Epidermal melanocyte (primary cell): ENCODE data around the gene CCNE1.
"Not testable (repeated sequence)": the region's sequence is repeated elsewhere in the genome, so short reads cannot be mapped to it uniquely, and the experiment has no call there.

Source experiments
- DNase-seq: peaks from one replicate; pipeline ENCODE4 v3.0.0; 2011; ENCODE audit warnings: low spot score; ENCODE audit not compliant: insufficient read length

Gene CCNE1

DNA sequence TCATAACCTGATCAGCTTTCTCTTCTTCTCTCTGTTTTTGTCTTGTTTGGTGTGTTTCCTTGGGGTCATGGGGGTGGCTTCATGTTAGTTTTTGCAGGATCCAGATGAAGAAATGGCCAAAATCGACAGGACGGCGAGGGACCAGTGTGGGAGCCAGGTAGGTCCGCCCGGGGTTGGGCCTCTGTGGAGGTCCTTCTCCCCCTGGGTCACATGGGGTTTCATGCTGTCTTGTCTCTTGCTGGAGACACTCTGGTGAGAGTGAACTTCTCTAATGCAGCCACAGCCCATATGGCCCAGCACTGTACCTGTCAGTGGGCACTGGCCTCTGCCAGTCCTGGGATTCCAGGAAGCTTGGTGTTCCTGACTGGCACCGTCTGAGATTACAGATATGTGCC lies 1.1 kb downstream of the CCNE1 start:
- no peak for DNase-seq

DNA sequence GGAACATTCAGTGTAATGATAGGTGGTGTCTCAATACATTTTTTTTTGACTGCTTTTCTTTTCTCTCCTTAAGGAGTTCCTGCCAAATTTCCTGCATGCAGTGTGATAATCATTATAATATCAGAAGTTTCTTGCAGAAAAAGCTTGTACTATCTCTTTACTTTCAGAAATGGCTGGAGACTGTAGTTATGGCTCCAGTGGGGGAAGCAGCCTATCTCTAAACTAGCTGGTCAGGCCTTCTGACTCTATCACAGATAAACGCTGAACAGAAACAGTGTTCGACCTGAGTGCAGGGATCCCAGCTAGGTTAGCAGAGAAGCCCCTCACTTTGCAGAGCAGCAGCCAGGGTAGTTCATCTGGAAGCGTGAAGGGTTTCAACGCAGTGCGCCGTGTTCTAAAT lies 1.9 kb downstream of the CCNE1 start:
- no peak for DNase-seq

DNA sequence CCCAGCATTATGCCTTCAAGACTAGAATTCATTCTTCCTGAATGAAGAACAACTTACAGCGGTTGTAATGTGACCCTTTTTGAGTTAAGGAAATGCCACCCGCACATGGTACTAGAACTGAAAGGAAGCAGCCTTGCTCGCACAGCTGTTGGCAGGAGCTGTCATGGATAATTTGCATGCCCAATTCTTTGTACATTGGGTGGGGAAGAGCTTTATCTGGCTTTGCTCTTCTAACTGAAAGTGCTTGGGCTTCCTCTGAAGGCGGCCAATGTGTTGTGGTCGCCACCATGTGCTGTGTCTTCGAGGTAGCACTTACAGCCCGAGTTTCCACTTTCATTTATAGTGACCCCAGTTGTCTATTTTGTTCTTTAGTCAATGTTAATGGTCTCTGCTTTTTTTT lies 3.4 kb downstream of the CCNE1 start:
- no peak for DNase-seq

DNA sequence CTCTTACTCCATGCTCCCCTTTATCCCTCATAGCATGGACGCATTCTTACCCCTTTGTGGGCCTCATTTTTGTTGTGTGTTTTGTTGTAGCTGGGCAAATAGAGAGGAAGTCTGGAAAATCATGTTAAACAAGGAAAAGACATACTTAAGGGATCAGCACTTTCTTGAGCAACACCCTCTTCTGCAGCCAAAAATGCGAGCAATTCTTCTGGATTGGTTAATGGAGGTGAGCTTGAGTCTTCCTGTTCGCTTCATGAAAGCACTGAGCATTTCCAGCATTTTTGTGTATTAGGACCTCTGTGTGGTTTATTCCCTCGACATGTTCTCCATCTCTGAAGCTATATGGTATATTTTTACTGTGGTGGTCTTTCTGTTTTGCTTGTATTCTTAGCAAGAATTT lies 5.5 kb downstream of the CCNE1 start:
- no peak for DNase-seq

DNA sequence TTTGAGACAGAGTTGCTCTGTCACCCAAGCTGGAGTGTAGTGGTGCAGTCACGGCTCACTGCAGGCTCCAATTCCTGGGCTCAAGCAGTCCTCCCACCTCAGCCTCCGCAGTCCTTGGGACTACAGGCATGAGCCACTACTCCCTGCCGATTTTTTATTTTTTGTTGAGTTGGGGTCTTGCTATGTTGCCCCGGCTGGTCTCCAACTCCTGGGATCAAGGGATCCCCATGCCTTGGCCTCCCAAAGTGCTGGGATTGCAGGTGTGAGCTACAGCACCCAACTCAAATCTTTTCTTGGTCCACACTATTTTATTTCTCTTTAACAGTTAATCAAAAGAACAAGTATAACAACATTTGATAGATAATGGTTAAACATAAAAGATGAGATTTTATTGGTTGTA lies 7.5 kb downstream of the CCNE1 start:
- no peak for DNase-seq

DNA sequence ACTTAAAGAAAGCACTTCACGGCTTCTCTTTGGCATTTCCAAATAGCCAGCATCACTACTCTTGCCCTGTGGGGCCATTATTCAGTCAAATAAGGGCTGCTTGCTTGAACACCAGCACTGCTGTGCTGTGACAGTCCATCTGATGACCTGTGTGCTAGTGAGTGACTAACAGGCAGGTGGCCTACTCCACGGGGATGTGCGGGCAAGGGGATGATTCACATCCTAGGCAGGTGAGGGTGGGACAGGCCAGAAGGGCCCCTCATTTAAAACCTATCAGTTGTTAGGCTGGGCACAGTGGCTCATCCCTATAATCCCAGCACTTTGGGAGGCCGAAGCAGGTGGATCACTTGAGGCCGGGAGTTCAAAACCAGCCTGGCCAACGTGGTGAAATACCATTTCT lies 8.2 kb downstream of the CCNE1 start:
- DNase-seq: no peak

DNA sequence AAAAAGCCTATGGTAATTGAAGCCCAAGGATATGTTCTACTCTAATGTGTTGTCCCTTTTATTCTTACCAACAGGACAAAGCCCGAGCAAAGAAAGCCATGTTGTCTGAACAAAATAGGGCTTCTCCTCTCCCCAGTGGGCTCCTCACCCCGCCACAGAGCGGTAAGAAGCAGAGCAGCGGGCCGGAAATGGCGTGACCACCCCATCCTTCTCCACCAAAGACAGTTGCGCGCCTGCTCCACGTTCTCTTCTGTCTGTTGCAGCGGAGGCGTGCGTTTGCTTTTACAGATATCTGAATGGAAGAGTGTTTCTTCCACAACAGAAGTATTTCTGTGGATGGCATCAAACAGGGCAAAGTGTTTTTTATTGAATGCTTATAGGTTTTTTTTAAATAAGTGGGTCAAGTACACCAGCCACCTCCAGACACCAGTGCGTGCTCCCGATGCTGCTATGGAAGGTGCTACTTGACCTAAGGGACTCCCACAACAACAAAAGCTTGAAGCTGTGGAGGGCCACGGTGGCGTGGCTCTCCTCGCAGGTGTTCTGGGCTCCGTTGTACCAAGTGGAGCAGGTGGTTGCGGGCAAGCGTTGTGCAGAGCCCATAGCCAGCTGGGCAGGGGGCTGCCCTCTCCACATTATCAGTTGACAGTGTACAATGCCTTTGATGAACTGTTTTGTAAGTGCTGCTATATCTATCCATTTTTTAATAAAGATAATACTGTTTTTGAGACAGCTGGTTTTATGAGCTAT lies 12.0 kb downstream of the CCNE1 start:
- DNase-seq: no peak

DNA sequence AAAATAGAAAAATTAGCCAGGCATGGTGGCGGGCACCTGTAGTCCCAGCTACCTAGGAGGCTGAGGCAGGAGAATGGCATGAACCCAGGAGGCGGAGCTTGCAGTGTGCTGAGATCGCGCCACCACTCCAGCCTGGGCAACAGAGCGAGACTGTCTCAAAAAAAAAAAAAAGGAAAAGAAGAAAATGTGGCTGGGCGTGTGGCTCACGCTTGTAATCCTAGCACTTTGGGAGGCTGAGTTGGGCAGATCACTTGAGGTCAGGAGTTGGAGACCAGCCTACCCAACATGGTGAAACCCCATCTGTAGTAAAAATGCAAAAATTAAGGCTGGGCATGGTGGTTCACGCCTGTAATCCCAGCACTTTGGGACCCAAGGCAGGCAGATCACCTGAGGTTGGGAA lies 13.5 kb downstream of the CCNE1 start:
- not testable (repeated sequence) for DNase-seq

DNA sequence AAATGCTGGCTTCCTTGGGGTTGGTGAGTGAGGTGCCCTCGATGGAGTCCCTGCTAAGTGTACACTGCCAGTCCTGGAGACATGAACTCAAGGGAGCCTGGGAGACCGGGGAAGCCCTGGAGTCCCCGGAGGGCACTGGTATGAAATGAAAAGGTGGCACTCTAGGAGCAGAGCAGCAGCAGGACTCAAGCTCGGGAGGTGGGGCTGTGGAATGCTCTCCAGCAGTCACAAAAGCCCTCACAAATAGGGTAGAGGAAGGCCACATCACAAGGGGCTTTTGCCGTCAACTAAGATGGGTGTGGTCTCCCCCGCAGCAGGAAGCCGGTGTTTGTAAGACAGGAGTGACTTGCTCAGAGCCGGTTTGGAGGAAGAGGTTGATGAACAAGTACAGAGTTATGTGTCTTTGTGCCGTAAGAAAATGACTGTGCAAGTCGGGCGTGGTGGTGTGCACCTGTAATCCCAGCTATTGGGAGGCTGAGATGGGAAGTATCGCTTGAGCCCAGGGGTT lies 19.3 kb downstream of the CCNE1 start:
- no peak for DNase-seq

DNA sequence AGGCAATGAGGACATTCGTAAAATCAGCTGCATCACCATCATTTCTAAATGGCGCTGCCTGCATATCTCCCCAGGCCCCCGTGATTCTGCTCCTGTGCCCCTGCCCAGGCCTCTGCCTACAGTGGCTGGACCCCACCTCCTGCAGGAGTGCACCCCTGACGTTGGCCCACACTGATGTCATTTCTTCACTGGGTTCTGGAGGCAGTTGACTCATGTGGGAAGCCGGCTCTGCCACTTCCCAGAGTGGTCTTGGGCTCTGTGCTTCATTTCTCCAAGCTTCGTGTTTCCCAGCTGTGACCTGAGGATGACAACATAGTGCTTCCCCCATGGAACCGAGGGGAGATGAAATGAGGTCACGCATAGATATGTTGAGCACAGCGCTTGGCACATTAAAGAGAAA lies 19.9 kb downstream of the CCNE1 start:
- no peak for DNase-seq

DNA sequence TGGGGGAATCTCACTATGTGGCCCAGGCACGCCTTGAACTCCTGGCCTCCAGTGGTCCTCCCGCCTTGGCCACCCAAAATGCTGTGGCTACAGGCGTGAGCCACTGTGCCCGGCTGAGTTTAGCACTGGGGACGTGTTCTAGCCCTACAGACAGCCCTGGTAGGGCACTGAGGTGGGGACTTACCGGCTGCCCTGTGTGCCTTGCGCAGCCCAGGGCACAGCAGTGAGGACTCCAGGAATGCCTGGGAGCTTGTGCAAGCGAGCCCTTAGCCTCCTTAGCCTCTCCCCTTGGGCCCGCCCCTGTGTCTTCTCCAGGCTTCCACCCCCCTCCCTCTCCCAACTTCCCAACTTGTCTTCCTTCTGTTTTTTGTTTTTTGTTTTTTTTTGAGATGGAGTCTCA lies 21.0 kb downstream of the CCNE1 start:
- no peak for DNase-seq

DNA sequence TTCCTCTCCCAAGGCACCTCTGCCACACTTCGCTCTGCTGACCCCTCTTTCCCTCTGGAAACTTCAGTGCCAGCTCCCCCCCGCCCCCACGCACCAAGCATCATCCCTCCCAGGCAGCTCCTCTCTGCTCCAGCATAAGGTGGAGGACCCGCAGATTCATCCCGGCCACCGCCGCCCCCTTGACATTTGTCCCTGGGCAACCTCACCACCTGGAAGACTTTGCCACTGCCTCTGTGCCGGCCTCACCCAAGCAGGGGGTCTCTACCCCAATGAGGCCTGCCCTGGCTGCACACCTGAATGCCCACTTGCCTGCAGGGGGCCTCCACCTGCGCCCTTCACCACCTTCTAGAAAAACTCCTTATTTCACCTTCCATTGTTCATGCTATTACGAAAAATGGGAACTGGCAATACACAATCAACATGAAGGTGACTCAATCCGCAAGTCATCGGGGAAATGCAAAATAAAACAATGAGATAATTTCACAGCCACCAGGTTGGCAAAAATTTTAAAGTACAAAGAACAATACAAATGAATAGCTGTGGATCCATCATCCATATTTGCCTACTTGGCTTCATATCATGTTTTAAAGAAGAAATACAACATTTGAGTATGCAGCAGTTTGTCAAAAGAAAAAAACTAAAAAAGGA lies 21.9 kb downstream of the CCNE1 start:
- no peak for DNase-seq

DNA sequence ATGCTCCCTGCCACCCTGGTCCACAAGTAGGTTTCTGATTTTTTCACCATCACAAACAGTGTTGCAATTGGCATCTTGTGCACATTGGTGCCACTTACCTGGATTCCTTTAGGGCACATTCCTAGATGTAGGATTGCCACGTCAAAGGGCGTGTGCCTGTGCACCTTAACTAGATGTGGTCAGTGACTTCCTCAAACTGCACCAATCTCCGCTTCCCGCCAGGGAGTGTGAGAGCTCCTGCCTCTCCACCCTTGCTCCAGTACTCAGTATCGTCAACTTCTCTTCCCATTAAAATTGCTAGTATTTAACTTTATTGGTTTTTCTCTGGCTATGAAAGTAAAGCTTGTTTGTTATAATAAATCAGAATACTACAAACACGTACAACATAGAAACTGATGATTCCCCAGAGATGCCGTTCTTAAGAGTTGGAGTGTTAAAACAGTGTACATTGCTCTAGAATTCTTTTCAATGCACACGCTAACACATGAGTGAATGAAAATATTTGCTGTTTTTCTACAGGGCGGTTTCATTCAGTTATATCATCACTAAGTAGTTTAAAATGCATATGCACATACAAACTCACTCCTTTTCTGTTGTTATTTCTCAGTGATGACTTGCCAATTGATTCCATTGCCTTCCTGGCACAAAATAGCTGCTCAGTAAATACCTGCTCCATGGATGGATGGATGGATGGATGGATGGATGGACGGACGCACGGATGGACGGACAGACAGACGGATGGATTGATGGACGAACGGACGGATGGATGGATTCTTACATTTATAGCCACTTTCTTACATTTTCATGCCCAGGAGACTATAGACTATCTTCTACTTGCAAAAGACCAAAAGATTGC lies 23.4 kb downstream of the CCNE1 start:
- no peak for DNase-seq

DNA sequence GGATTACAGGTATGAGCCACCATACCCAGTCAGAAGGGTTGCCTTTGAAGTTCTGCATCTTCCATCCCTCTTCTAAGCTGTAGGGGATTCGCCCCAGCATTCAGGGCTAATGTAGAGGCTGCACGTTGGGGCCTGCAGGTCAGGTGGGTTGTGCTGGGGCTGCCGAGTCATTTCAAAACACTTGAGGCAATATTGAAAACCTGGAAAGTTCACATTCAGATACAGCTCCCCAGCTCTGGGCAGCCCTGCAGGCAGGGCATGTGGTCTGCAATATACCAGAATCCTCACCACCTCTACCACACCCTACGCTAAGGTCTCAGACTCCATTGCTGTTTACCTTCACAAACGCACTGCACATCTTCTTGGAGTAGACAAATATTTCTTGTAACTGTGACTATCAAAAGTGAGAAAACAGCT lies 24.6 kb downstream of the CCNE1 start:
- no peak for DNase-seq

DNA sequence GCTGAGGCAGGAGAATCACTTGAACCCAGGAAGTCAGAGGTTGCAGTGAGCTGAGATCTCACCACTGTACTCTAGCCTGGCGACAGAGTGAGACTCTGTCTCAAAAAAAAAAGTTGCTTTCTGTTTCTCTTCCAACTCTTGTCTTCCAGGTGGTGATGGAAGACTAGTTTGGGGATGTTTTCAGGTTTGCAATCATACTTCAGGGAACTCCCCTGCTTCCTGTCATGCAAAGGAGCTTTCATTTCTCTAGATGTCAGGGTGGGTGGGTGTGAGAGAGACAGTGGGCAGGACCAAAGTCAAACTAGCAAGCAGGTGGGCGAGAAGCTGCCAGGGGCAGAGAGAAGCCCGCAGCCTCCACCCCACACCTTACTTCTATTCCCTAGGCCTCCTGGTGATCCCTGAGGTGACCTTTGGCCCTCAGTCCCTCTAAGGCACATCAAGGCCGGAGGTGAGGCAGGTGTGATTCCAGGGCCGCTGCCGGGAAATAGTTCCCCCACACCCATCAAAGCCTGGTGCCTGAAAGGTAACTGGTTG lies 25.7 kb downstream of the CCNE1 start:
- no peak for DNase-seq

DNA sequence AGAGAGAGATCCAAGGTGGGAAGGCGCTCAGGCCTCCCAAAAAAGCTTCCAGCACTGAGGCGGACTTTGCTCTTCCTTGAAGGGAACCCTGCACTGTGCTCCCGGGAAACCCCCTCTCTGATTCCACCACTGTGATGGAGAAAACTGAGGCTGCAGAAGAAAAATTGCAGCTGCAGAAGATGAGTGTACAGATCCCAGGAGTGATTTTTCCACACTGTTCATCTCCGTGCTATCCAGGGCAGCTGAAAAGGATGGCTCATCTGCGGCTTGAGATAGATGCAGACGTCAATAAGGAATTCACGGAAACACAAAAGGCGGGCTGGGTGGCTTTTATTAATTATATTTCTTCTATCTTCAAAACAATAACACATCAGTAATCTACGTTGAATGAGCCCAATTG lies 26.2 kb downstream of the CCNE1 start:
- DNase-seq: no peak

DNA sequence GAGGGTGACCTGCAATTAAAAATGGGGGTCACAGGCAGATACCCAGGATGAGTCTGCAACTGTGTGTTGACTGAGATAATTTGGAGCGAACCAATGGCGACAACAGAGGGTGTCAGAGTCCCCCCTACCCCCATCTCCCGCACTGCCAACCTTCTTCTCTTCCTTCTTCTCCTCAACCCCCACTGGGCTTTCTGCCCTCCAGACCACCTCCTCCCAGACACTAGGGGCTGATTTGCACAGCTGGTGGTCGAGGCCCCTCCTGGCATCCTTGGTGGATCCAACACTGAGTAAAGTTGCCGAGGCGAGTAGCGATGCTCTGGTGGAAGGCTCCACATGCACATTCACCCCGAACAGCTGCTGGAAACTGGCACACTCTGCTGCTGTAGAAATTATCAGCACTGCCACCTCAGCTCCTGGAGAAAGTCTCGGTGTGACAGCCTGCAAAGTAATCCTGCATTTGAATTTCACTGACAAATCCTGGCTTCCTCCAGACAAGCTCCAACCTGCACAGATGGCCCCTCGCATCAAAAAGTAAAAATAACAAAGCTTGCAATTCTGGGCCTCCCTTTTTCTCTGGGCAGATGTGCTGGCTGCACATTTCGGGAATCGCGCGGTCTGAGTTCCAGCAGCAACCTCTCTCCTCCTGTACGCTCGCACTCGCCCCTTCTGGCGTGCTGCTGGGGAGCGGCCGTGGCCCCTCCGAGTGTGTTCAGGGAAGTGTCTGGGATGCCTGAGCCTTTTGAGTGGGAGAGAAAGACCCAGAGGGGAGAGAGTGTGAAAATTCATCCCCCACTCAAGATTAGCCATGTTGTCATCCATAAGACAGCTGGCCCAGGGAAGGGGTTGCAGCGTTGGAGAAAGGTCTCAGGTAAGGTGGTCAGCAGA lies 28.5 kb downstream of the CCNE1 start:
- DNase-seq: no peak

DNA sequence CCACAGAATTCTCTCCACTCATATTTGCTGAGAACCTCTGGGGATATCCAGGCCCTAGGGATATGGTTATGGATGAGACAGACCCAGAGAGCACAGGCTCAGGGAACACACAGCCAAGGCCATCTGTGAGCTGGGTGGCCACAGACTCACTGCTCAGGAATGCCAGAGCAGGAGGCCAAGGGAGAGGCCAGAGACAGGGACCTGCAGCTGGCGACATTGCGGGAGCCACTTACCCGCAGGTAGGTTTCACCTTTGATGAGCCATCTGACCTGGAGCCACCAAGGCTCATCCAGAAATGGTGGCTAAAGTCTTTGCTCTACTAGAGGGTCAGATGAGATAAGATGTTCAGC lies 29.4 kb downstream of the CCNE1 start:
- DNase-seq: no peak

DNA sequence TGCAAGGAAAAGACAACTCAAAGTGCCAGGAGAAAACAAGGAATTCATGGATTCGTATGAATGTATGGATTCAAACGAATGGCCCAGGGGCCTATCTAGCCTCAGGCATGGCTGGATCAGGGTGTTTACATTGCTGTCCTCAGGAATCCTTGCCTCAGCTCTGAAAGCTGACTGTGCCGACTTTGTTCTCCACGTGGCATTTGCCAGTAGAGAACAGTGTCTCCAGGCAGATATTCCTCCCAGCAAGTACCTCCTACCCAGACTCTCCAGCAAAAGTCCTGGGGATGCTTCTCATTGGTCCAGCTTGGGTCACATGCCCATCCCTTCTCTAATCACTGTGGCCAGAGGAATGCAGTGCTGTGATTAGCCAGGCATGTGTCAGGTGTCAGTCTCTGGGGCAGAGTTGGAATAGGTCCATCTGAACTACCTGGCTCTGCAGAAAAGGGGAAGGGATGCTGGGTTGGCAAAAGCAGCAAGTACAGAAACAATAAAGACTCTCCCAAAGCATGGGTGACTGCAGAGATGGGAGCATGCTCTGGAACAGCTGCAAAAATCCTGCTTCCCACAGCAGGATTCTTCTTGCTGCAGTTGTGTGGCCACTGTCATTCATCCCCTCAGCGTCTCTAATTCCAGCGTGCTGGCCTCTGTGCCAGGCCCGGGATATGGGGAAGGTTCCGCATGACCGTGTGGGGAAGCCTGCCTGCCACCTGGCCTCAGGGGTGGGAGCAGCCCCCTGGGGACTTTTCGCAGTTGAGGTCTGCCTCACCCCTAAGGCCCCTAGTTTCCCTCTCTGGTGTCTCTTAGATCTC lies 30.0 kb downstream of the CCNE1 start:
- no peak for DNase-seq

DNA sequence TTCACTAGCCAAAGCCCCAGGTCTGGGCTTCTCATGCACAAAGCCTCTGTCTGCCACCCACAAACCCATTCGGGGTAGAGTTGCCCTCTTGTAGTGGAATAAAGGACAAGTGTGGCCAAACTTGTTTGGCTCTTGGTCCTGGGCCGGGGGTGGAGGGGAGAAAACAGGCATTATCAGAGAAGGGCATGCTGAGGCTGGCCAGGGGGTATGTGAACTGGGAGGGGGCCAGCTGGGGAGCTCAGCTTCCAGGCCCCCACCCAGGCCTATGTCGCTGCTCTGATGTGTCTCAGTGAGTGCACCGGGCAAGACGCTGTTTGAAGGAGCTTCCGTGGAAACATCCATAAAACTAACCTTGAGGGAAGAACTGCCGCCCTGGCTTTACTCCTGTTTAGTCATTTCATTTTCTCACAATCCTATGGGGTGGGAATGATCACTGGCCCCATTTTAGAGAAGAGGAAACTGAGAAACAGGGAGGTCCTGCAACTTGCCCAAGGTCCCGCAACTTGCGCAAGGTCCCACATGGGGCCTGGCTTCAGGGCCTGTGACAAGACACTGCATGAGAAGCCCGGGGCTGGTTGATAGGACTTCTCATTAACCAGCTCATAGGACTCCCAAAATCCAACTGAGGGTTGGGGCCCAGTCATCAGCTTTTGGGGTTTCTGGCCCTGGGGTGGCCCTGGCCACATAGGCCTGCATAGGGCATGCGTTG lies 30.8 kb downstream of the CCNE1 start:
- no peak for DNase-seq
